ENCODE results near the gene SMARCA4. TPM values are rescaled to one million over a fixed set of nuclear protein-coding genes. Genes with fewer than 3 reads are reported as not detected.

Gene SMARCA4
- total RNA-seq, 1 donor from 2014 or later = 95.6 TPM

DNA sequence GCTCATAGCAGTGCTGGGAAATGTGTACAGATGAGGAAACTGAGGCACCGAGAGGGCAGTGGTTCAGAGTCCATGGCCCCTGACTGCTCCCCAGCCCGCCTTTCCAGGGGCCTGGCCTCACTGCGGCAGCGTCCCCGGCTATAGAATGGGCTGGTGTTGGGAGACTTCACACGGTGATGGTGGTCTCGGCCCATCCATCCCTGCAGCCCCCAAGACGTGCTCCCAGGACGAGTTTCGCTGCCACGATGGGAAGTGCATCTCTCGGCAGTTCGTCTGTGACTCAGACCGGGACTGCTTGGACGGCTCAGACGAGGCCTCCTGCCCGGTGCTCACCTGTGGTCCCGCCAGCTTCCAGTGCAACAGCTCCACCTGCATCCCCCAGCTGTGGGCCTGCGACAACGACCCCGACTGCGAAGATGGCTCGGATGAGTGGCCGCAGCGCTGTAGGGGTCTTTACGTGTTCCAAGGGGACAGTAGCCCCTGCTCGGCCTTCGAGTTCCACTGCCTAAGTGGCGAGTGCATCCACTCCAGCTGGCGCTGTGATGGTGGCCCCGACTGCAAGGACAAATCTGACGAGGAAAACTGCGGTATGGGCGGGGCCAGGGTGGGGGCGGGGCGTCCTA is 144.3 kb downstream of the SMARCA4 start:
- no peaks in the 10 kb centered on the region for H3K9me3 ChIP-seq
- TF ChIP-seq, protein P1, sequence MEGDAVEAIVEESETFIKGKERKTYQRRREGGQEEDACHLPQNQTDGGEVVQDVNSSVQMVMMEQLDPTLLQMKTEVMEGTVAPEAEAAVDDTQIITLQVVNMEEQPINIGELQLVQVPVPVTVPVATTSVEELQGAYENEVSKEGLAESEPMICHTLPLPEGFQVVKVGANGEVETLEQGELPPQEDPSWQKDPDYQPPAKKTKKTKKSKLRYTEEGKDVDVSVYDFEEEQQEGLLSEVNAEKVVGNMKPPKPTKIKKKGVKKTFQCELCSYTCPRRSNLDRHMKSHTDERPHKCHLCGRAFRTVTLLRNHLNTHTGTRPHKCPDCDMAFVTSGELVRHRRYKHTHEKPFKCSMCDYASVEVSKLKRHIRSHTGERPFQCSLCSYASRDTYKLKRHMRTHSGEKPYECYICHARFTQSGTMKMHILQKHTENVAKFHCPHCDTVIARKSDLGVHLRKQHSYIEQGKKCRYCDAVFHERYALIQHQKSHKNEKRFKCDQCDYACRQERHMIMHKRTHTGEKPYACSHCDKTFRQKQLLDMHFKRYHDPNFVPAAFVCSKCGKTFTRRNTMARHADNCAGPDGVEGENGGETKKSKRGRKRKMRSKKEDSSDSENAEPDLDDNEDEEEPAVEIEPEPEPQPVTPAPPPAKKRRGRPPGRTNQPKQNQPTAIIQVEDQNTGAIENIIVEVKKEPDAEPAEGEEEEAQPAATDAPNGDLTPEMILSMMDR (IDR thresholded peaks at IDR 0.05) = no peak
- H3K27me3 ChIP-seq = no peaks in the 10 kb centered on the region
- no peak overlapping the region for H3K4me3 ChIP-seq
- ATAC-seq (peak; percentile 20), DNase-seq (no peak)
- no peak overlapping the region for H3K27ac ChIP-seq
- intact Hi-C loops (cut with DNase I) = no loop called here
- no peaks in the 10 kb centered on the region for H3K4me1 ChIP-seq
- peaks cover 94% of the 10 kb centered on the region for H3K36me3 ChIP-seq

GRCh38 chr19:11106477-11106876 is 145.6 kb downstream of the SMARCA4 start:
- TF ChIP-seq, protein P1 (IDR thresholded peaks at IDR 0.05) = no peak
- no peaks in the 10 kb centered on the region for H3K27me3 ChIP-seq
- ATAC-seq = no peak
- DNase-seq = no peak
- intact Hi-C loops (cut with DNase I) = no loop called here
- peak overlapping the region; percentile 30 for H3K27ac ChIP-seq
- no peaks in the 10 kb centered on the region for H3K4me1 ChIP-seq
- H3K4me3 ChIP-seq = no peak overlapping the region
- H3K36me3 ChIP-seq = peaks cover 95% of the 10 kb centered on the region
- H3K9me3 ChIP-seq = no peaks in the 10 kb centered on the region

DNA sequence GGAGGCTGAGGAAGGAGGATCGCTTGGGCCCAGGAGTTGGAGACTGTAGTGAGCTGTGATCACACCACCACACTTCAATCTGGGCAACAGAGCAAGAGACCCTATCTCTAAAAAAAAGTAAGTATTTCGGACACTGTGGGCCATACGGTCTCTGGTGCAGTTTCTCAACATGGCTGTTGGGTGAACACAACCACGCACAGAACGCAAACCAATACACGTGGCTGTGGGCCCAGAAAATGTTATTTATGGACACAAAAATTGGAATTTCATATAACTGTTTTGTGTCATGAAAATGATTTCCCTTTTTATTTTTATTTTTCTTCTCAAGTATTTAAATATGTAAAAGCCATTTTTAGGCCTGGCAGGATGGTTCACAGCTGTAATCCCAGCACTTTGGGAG is 147.9 kb downstream of the SMARCA4 start:
- Histone ChIP-seq H3K36me3 (peaks cover 96% of the 10 kb centered on the region), H3K27ac (no peak overlapping the region), H3K27me3 (no peaks in the 10 kb centered on the region), H3K9me3 (no peaks in the 10 kb centered on the region), H3K4me1 (no peaks in the 10 kb centered on the region), H3K4me3 (no peak overlapping the region)
- DNase-seq (no peak), ATAC-seq (no peak)
- TF ChIP-seq, protein P1 (IDR thresholded peaks at IDR 0.05) = no peak
- intact Hi-C loops (cut with DNase I) = no loop called here

DNA sequence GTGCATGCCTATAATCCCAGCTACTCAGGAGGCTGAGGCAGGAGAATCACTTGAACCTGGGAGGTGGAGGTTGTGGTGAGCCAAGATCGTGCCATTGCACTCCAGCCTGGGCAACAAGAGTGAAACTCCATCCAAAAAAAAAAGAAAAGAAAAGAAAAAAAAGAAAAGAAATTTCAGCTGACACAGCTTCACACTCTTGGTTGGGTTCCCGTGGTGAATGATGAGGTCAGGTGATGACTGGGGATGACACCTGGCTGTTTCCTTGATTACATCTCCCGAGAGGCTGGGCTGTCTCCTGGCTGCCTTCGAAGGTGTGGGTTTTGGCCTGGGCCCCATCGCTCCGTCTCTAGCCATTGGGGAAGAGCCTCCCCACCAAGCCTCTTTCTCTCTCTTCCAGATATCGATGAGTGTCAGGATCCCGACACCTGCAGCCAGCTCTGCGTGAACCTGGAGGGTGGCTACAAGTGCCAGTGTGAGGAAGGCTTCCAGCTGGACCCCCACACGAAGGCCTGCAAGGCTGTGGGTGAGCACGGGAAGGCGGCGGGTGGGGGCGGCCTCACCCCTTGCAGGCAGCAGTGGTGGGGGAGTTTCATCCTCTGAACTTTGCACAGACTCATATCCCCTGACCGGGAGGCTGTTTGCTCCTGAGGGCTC is 150.4 kb downstream of the SMARCA4 start:
- DNase-seq (no peak), ATAC-seq (peak; percentile 5)
- TF ChIP-seq, protein P1 (IDR thresholded peaks at IDR 0.05) = no peak
- H3K27me3 ChIP-seq = no peaks in the 10 kb centered on the region
- no peaks in the 10 kb centered on the region for H3K9me3 ChIP-seq
- no peak overlapping the region for H3K27ac ChIP-seq
- no peaks in the 10 kb centered on the region for H3K4me1 ChIP-seq
- no peak overlapping the region for H3K4me3 ChIP-seq
- H3K36me3 ChIP-seq = peaks cover 97% of the 10 kb centered on the region
- intact Hi-C loops (cut with DNase I) = no loop called here

DNA sequence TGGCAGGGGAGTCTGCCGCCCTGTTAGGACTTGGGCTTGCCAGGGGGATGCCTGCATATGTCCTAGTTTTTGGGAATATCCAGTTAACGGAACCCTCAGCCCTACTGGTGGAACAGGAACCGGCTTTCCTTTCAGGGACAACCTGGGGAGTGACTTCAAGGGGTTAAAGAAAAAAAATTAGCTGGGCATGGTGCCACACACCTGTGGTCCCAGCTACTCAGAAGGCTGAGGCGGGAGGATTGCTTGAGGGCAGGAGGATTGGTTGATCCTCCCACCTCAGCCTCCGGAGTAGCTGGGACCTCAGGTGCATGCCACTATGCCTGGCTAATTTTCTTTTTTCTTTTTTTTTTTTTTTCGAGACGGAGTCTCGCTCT is 150.9 kb downstream of the SMARCA4 start:
- TF ChIP-seq, protein P1 (IDR thresholded peaks at IDR 0.05) = no peak
- H3K27ac ChIP-seq = no peak overlapping the region
- no peak overlapping the region for H3K4me3 ChIP-seq
- H3K36me3 ChIP-seq = peaks cover 97% of the 10 kb centered on the region
- ATAC-seq (peak; percentile 7), DNase-seq (no peak)
- intact Hi-C loops (cut with DNase I) = no loop called here
- H3K9me3 ChIP-seq = no peaks in the 10 kb centered on the region
- H3K4me1 ChIP-seq = no peaks in the 10 kb centered on the region
- no peaks in the 10 kb centered on the region for H3K27me3 ChIP-seq

Other genes starting within 250 kb of the SMARCA4 start
- gene DNM2, start 243.0 kb upstream of the SMARCA4 start, total RNA-seq = 280 TPM
- 25.3 TPM for gene TMED1, start 124.8 kb upstream of the SMARCA4 start, total RNA-seq
- 7.4 TPM for gene C19orf38, start 112.6 kb upstream of the SMARCA4 start, total RNA-seq
- 25.5 TPM for gene CARM1, start 89.5 kb upstream of the SMARCA4 start, total RNA-seq
- gene YIPF2, start 32.4 kb upstream of the SMARCA4 start, total RNA-seq = 51.3 TPM
- 17.7 TPM for gene TIMM29, start 32.2 kb upstream of the SMARCA4 start, total RNA-seq
- 242 TPM for gene LDLR, start 128.4 kb downstream of the SMARCA4 start, total RNA-seq
- 1.1 TPM for gene SPC24, start 194.8 kb downstream of the SMARCA4 start, total RNA-seq
- gene KANK2, start 236.5 kb downstream of the SMARCA4 start, total RNA-seq = 268 TPM